ENCODE measurements around the gene ROCK2.
"Not testable (repeated sequence)": the region's sequence is repeated elsewhere in the genome, so short reads cannot be mapped to it uniquely, and the experiment has no call there.

ROCK2 gene

GRCh38 chr2:11239666-11240462 lies 104.6 kb downstream of the ROCK2 start:
- DNase-seq (ENCODE audit: low read depth in 2 of 3, low spot score in 1 of 3) = no peak

GRCh38 chr2:11239147-11239546 lies 105.3 kb downstream of the ROCK2 start:
- no peak for DNase-seq (ENCODE audit: low read depth in 2 of 3, low spot score in 1 of 3)

- no peak for DNase-seq (ENCODE audit: low read depth in 2 of 3, low spot score in 1 of 3)
These were observed 107.3 kb downstream of the ROCK2 start for GRCh38 chr2:11237122-11237521.

GRCh38 chr2:11236335-11236734 lies 108.1 kb downstream of the ROCK2 start:
- no peak for DNase-seq (ENCODE audit: low read depth in 2 of 3, low spot score in 1 of 3)

GRCh38 chr2:11235583-11235982 lies 108.9 kb downstream of the ROCK2 start:
- no peak for DNase-seq (ENCODE audit: low read depth in 2 of 3, low spot score in 1 of 3)

GRCh38 chr2:11234309-11234708 lies 110.1 kb downstream of the ROCK2 start:
- DNase-seq (ENCODE audit: low read depth in 2 of 3, low spot score in 1 of 3) = no peak

GRCh38 chr2:11231193-11231592 lies 113.2 kb downstream of the ROCK2 start:
- DNase-seq (ENCODE audit: low read depth in 2 of 3, low spot score in 1 of 3) = not testable (repeated sequence)

- DNase-seq (ENCODE audit: low read depth in 2 of 3, low spot score in 1 of 3) = no peak
These were observed 115.7 kb downstream of the ROCK2 start for GRCh38 chr2:11228692-11229091.

- no peak for DNase-seq (ENCODE audit: low read depth in 2 of 3, low spot score in 1 of 3)
These were observed 116.8 kb downstream of the ROCK2 start for GRCh38 chr2:11227595-11227994.

- DNase-seq (ENCODE audit: low read depth in 2 of 3, low spot score in 1 of 3) = no peak
These were observed 119.5 kb downstream of the ROCK2 start for GRCh38 chr2:11224887-11225286.

- no peak for DNase-seq (ENCODE audit: low read depth in 2 of 3, low spot score in 1 of 3)
These were observed 121.6 kb downstream of the ROCK2 start for GRCh38 chr2:11222845-11223244.

GRCh38 chr2:11220445-11220844 lies 124.0 kb downstream of the ROCK2 start:
- DNase-seq (ENCODE audit: low read depth in 2 of 3, low spot score in 1 of 3) = no peak

GRCh38 chr2:11215407-11215806 lies 129.0 kb downstream of the ROCK2 start:
- DNase-seq (ENCODE audit: low read depth in 2 of 3, low spot score in 1 of 3) = no peak

- no peak for DNase-seq (ENCODE audit: low read depth in 2 of 3, low spot score in 1 of 3)
These were observed 129.7 kb downstream of the ROCK2 start for GRCh38 chr2:11214770-11215169.

GRCh38 chr2:11213975-11214374 lies 130.5 kb downstream of the ROCK2 start:
- DNase-seq (ENCODE audit: low read depth in 2 of 3, low spot score in 1 of 3) = no peak

- no peak for DNase-seq (ENCODE audit: low read depth in 2 of 3, low spot score in 1 of 3)
These were observed 131.3 kb downstream of the ROCK2 start for GRCh38 chr2:11213090-11213638.

GRCh38 chr2:11212645-11213044 lies 131.8 kb downstream of the ROCK2 start:
- no peak for DNase-seq (ENCODE audit: low read depth in 2 of 3, low spot score in 1 of 3)

GRCh38 chr2:11208083-11208482 lies 136.4 kb downstream of the ROCK2 start:
- no peak for DNase-seq (ENCODE audit: low read depth in 2 of 3, low spot score in 1 of 3)

GRCh38 chr2:11203480-11203879 lies 141.0 kb downstream of the ROCK2 start:
- no peak for DNase-seq (ENCODE audit: low read depth in 2 of 3, low spot score in 1 of 3)

- DNase-seq (ENCODE audit: low read depth in 2 of 3, low spot score in 1 of 3) = no peak
These were observed 142.5 kb downstream of the ROCK2 start for GRCh38 chr2:11201969-11202368.

GRCh38 chr2:11200651-11201050 lies 143.8 kb downstream of the ROCK2 start:
- DNase-seq (ENCODE audit: low read depth in 2 of 3, low spot score in 1 of 3) = no peak

GRCh38 chr2:11196246-11196645 lies 148.2 kb downstream of the ROCK2 start:
- no peak for DNase-seq (ENCODE audit: low read depth in 2 of 3, low spot score in 1 of 3)

- DNase-seq (ENCODE audit: low read depth in 2 of 3, low spot score in 1 of 3) = no peak
These were observed 156.7 kb downstream of the ROCK2 start for GRCh38 chr2:11187731-11188130.

Measured in stimulated activated CD4-positive, alpha-beta T cell treated with anti-CD3 and anti-CD28 coated beads, Interleukin-12 subunit alpha, Interleukin-12 subunit beta, amount 100 ng/mL, for 48 hours (primary cell).